H9 (cell line): ENCODE measurements around the gene MYO18A. TPM values are rescaled to one million over a fixed set of nuclear protein-coding genes. Genes with fewer than 3 reads are reported as not detected.

ENCODE experiments used
- DNase-seq: peaks from one replicate; pipeline ENCODE4 v3.0.0-alpha.2; 2017
- H2AFZ ChIP-seq: one replicate; pipeline ENCODE4 v1.6.1; 2013; ENCODE audit warnings: mild to moderate bottlenecking, low read length, control low read depth, moderate library complexity
- H2AK5ac ChIP-seq: 2 replicates; pipeline ENCODE4 v1.6.1; 2013; ENCODE audit warnings: low read length, control low read depth, mixed read lengths; ENCODE audit not compliant: insufficient read length
- H2BK120ac ChIP-seq: one replicate; pipeline ENCODE4 v1.6.1; 2013; ENCODE audit warnings: low read depth, mild to moderate bottlenecking, low read length, control low read depth, inconsistent platforms; ENCODE audit not compliant: poor library complexity, severe bottlenecking
- H2BK12ac ChIP-seq: 2 replicates; pipeline ENCODE4 v1.6.1; 2013; ENCODE audit warnings: low read length, control low read depth, mixed read lengths, low read depth; ENCODE audit not compliant: insufficient read length
- H2BK15ac ChIP-seq: 2 replicates; pipeline ENCODE4 v1.6.1; 2013; ENCODE audit warnings: low read depth, low read length, control low read depth
- H2BK20ac ChIP-seq: one replicate; pipeline ENCODE4 v1.6.1; 2013; ENCODE audit warnings: low read depth, mild to moderate bottlenecking, low read length, control low read depth, inconsistent platforms; ENCODE audit not compliant: poor library complexity, severe bottlenecking
- H2BK5ac ChIP-seq: 2 replicates; pipeline ENCODE4 v1.6.1; 2013; ENCODE audit warnings: low read length, control low read depth, mixed read lengths; ENCODE audit not compliant: insufficient read length
- H3K14ac ChIP-seq: 2 replicates; pipeline ENCODE4 v1.6.1; 2013; ENCODE audit warnings: low read length, control low read depth; ENCODE audit not compliant: insufficient read depth
- H3K18ac ChIP-seq: 2 replicates; pipeline ENCODE4 v1.6.1; 2013; ENCODE audit warnings: low read depth, mild to moderate bottlenecking, mixed read lengths, low read length, control low read depth; ENCODE audit not compliant: insufficient read length
- H3K23ac ChIP-seq: 2 replicates; pipeline ENCODE4 v1.6.1; 2013; ENCODE audit warnings: low read length, control low read depth, mixed read lengths, low read depth; ENCODE audit not compliant: insufficient read length
- H3K23me2 ChIP-seq: 2 replicates; pipeline ENCODE4 v1.6.1; 2013; ENCODE audit warnings: low read depth, mild to moderate bottlenecking, mixed read lengths, low read length, control low read depth; ENCODE audit not compliant: insufficient read length, poor library complexity, severe bottlenecking
- H3K27ac ChIP-seq: 2 replicates; pipeline ENCODE4 v1.5.1; 2013; ENCODE audit warnings: low read length, control low read depth, mixed read lengths, low read depth; ENCODE audit not compliant: insufficient read length
- H3K27me3 ChIP-seq: 2 replicates; pipeline ENCODE4 v1.6.1; 2013; ENCODE audit warnings: low read length, control low read depth, inconsistent platforms; ENCODE audit not compliant: insufficient read depth
- H3K4ac ChIP-seq: 2 replicates; pipeline ENCODE4 v1.6.1; 2013; ENCODE audit warnings: low read depth, mild to moderate bottlenecking, control low read depth, inconsistent platforms, low read length, moderate library complexity
- H3K4me1 ChIP-seq: 2 replicates; pipeline ENCODE4 v1.6.1; 2013; ENCODE audit warnings: low read length, control low read depth, inconsistent platforms; ENCODE audit not compliant: insufficient read depth
- H3K4me2 ChIP-seq: 2 replicates; pipeline ENCODE4 v1.6.1; 2013; ENCODE audit warnings: low read length, control low read depth, mixed read lengths; ENCODE audit not compliant: insufficient read length, insufficient read depth
- H3K56ac ChIP-seq: 2 replicates; pipeline ENCODE4 v1.6.1; 2013; ENCODE audit warnings: low read depth, mild to moderate bottlenecking, mixed read lengths, low read length, control low read depth; ENCODE audit not compliant: insufficient read length
- H3K79me1 ChIP-seq: 2 replicates; pipeline ENCODE4 v1.6.1; 2013; ENCODE audit warnings: low read depth, mild to moderate bottlenecking, moderate library complexity, low read length, control low read depth, inconsistent platforms; ENCODE audit not compliant: insufficient read depth, poor library complexity, severe bottlenecking
- H3K79me2 ChIP-seq: 2 replicates; pipeline ENCODE4 v1.6.1; 2013; ENCODE audit warnings: low read length, control low read depth, inconsistent platforms; ENCODE audit not compliant: insufficient read depth
- H3K9ac ChIP-seq: 2 replicates; pipeline ENCODE4 v1.6.1; 2013; ENCODE audit warnings: low read length, control low read depth, mixed read lengths; ENCODE audit not compliant: insufficient read length; ENCODE audit errors: extremely low read depth
- H3K9me3 ChIP-seq: one replicate; pipeline ENCODE4 v1.6.1; 2013; ENCODE audit warnings: low read depth, low read length, inconsistent platforms; ENCODE audit not compliant: control insufficient read depth
- H3T11ph ChIP-seq: one replicate; pipeline ENCODE4 v1.6.1; 2013; ENCODE audit warnings: mild to moderate bottlenecking, low read length, control low read depth, inconsistent platforms
- H4K20me1 ChIP-seq: one replicate; pipeline ENCODE4 v1.6.1; 2013; ENCODE audit not compliant: control insufficient read depth, insufficient read length, insufficient read depth
- H4K5ac ChIP-seq: 2 replicates; pipeline ENCODE4 v1.6.1; 2013; ENCODE audit warnings: low read depth, mild to moderate bottlenecking, mixed read lengths, low read length, control low read depth; ENCODE audit not compliant: insufficient read length
- H4K8ac ChIP-seq: replicated peaks from 2 replicates; pipeline ENCODE4 v1.6.1; 2013; ENCODE audit warnings: low read length, control low read depth, mixed read lengths, low read depth; ENCODE audit not compliant: insufficient read length
- H4K91ac ChIP-seq: 2 replicates; pipeline ENCODE4 v1.6.1; 2013; ENCODE audit warnings: low read depth, mild to moderate bottlenecking, moderate library complexity, mixed read lengths, low read length, control low read depth; ENCODE audit not compliant: insufficient read length
- H3K27ac Mint-ChIP-seq, 3 experiments: 2 replicates in 2 of 3; 3 replicates in 1 of 3; pipeline ENCODE4 v1.8.0; 2020 to 2021; ENCODE audit warnings: mixed read lengths in 3 of 3, mild to moderate bottlenecking in 1 of 3, moderate library complexity in 1 of 3
- H3K27me3 Mint-ChIP-seq: 2 replicates; pipeline ENCODE4 v1.8.0; 2021; ENCODE audit warnings: low read depth, mild to moderate bottlenecking, moderate library complexity, mixed read lengths
- H3K36me3 Mint-ChIP-seq, 3 experiments: 2 replicates in 2 of 3; 3 replicates in 1 of 3; pipeline ENCODE4 v1.8.0; 2020 to 2021; ENCODE audit warnings: low read depth in 3 of 3, mixed read lengths in 3 of 3; ENCODE audit not compliant: insufficient read depth in 1 of 3
- H3K4me1 Mint-ChIP-seq, 2 experiments: 2 replicates each; pipeline ENCODE4 v1.8.0; 2020; ENCODE audit warnings: mixed read lengths in 2 of 2
- H3K4me3 Mint-ChIP-seq, 2 experiments: 2 replicates in 1 of 2; 3 replicates in 1 of 2; pipeline ENCODE4 v1.8.0; 2020 to 2021; ENCODE audit warnings: mild to moderate bottlenecking in 2 of 2, mixed read lengths in 2 of 2, moderate library complexity in 1 of 2
- H3K9me3 Mint-ChIP-seq, 2 experiments: 2 replicates in 1 of 2; 3 replicates in 1 of 2; pipeline ENCODE4 v1.8.0; 2020; ENCODE audit warnings: mild to moderate bottlenecking in 2 of 2, mixed read lengths in 2 of 2, moderate library complexity in 1 of 2
- CTCF ChIP-seq: fragments of 200-600 bp; sonication (generic); conservative IDR thresholded peaks from 3 replicates; pipeline ENCODE4 v1.8.0; 2021; ENCODE audit warnings: antibody characterized with exemption, mild to moderate bottlenecking
- WGBS: extraction: QIAGEN DNeasy Blood & Tissue Kit; methylation state at CpG from one replicate; pipeline ENCODE4 v1.1.7; 2013; ENCODE audit warnings: missing lambda C conversion rate, low lambda C conversion rate, mixed read lengths; ENCODE audit not compliant: insufficient read length; ENCODE audit errors: extremely low coverage; 5-methylcytosine and 5-hydroxymethylcytosine counted together
- total RNA-seq: library from RNA; stranded (reverse); gene quantifications from 2 replicates; pipeline ENCODE4 v1.2.1, GENCODE V29; 2021

Gene MYO18A
- total RNA-seq, 1 experiment from 2014 or later = 21.6 TPM

- Mint-ChIP-seq H3K27ac (peak overlapping the region; percentile 7 to 95 (median 65); a peak in 6 of 7 replicates), H3K4me1 (peaks cover 51% of the 10 kb centered on the region in 2 experiments), H3K9me3 (peaks cover 19 to 20% of the 10 kb centered on the region in 2 experiments), H3K4me3 (no peak overlapping the region), H3K36me3 (peaks cover 13 to 20% (median 15%) of the 10 kb centered on the region in 3 experiments), H3K27me3 (peaks cover 8% of the 10 kb centered on the region)
- Histone ChIP-seq H3K27me3 (no peaks in the 10 kb centered on the region), H3K4me2 (peak overlapping the region; percentile 43), H2AK5ac (no peak overlapping the region), H3K4me1 (peaks cover 15% of the 10 kb centered on the region), H4K20me1 (no peaks in the 10 kb centered on the region), H2BK5ac (no peak overlapping the region), H3K79me1 (no peaks in the 10 kb centered on the region), H3K9me3 (no peaks in the 10 kb centered on the region), H4K5ac (no peak overlapping the region), H2BK12ac (no peak overlapping the region), H3K9ac (no peak overlapping the region), H2AFZ (no peak overlapping the region), H2BK120ac (no peak overlapping the region), H2BK15ac (no peak overlapping the region), H3K4ac (no peak overlapping the region), H3K23me2 (no peaks in the 10 kb centered on the region), H4K8ac (no peak overlapping the region), H3T11ph (no peak overlapping the region), H3K27ac (no peak overlapping the region), H3K14ac (no peak overlapping the region), H3K79me2 (no peaks in the 10 kb centered on the region), H3K23ac (no peak overlapping the region), H3K56ac (no peak overlapping the region), H4K91ac (no peak overlapping the region), H2BK20ac (no peak overlapping the region), H3K18ac (peak overlapping the region; percentile 15)
- no peak for DNase-seq
- no CpG with 5 or more reads among the region's 5 CpGs for WGBS
- TF ChIP-seq CTCF = no peak
Measured at GRCh38 chr17:29031488-29031887, 148.7 kb downstream of the MYO18A start.
